ENCODE results near the gene DBNL. TPM values are rescaled to one million over a fixed set of nuclear protein-coding genes. Genes with fewer than 3 reads are reported as not detected.
A peak's percentile ranks its signal among the peaks of the same experiment; 100 is the strongest.

DBNL gene
- total and polyA plus RNA-seq, 2 donors (not counting 1 experiment from before 2014, with no cell fraction given): 335 to 386 TPM

DNA sequence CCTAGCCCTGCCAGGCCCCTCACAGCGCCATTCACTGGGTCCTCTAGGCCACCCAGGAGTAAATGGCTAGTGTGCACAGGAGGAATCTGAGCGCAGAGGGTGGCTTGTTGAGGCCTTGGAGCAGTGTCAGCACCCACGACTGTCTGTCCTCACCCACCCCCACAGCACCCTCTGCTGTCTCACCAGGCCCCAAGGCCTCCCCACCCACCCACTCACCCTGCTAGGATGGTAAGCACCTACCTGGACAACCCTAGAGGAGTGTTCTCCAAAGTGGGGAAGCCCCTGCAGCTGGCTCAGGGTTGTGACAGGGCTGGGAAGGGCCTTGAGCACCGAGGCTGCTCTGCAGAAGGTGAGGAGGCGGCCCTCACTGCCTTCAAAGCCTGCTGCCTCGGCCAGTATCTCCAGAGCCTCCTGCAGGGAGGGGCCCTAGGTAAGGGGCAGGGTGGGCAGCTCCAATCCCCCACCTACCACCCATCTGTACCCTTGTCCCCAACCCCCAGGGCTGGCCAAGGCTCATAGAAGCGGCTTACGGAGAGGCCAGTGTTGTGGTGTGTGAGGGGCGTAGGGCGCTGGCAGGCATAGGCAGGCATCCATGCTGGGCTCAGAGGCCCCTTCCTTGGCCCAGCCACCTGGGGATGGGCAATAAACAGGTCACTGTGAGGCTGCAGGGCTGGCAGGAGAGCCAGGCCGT is 35.0 kb downstream of the DBNL start:
- POLR2A ChIA-PET: interaction anchor here (0.6 to 1.8 kb wide), 3 partner anchors 13 to 377 kb away, joined by 3 to 7 read pairs (median 3); partner anchors contain the start of gene PGAM2
- 97% methylated on average over 6 of the region's 11 CpGs for WGBS (ENCODE audit: insufficient coverage)
- no peak for TF ChIP-seq EZH2 (IDR thresholded peaks at IDR 0.05; ENCODE audit: borderline replicate concordance, insufficient read depth, low read depth, low read length, poor library complexity, severe bottlenecking)
- TF ChIP-seq, protein P1, sequence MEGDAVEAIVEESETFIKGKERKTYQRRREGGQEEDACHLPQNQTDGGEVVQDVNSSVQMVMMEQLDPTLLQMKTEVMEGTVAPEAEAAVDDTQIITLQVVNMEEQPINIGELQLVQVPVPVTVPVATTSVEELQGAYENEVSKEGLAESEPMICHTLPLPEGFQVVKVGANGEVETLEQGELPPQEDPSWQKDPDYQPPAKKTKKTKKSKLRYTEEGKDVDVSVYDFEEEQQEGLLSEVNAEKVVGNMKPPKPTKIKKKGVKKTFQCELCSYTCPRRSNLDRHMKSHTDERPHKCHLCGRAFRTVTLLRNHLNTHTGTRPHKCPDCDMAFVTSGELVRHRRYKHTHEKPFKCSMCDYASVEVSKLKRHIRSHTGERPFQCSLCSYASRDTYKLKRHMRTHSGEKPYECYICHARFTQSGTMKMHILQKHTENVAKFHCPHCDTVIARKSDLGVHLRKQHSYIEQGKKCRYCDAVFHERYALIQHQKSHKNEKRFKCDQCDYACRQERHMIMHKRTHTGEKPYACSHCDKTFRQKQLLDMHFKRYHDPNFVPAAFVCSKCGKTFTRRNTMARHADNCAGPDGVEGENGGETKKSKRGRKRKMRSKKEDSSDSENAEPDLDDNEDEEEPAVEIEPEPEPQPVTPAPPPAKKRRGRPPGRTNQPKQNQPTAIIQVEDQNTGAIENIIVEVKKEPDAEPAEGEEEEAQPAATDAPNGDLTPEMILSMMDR (IDR thresholded peaks at IDR 0.05): no peak
- H3K36me3 ChIP-seq (replicated peaks in 1 of 2; ENCODE audit: control extremely low read depth in 1 of 2, control insufficient read depth in 1 of 2, extremely low read depth in 1 of 2, insufficient read depth in 2 of 2, low read length in 1 of 2): peaks cover 0 to 65% of the 10 kb centered on the region in 2 experiments
- CTCF ChIA-PET: interaction anchor here (1.5 to 1.6 kb wide), 2 partner anchors 12 to 58 kb away, joined by 4 to 7 read pairs; no protein-coding TSS in a partner anchor
- peak overlapping the region; percentile 68 to 98 for H3K27ac ChIP-seq (ENCODE audit: low read length in 2 of 2)
- Mint-ChIP-seq H3K4me1 (peaks cover 61% of the 10 kb centered on the region), H3K27ac (peak overlapping the region; percentile 96), H3K4me3 (peak overlapping the region; percentile 76), H3K9me3 (ENCODE audit: insufficient read depth) (no peaks in the 10 kb centered on the region), H3K27me3 (no peaks in the 10 kb centered on the region)
- DNase-seq: no peak
- H3K27me3 ChIP-seq (replicated peaks in 1 of 4; ENCODE audit: control extremely low read depth in 1 of 4, control insufficient read depth in 3 of 4, insufficient read depth in 4 of 4, low read length in 3 of 4): no peaks in the 10 kb centered on the region
- H4K20me1 ChIP-seq (ENCODE audit: control insufficient read depth, insufficient read depth, low read length, poor library complexity, severe bottlenecking): peaks cover 6% of the 10 kb centered on the region
- H3K9ac ChIP-seq (ENCODE audit: low read length): no peak overlapping the region
- H3K4me3 ChIP-seq (ENCODE audit: control extremely low read depth in 1 of 5, extremely low read depth in 1 of 5, insufficient read depth in 1 of 5, low read depth in 2 of 5, low read length in 4 of 5): no peak overlapping the region
- no peak overlapping the region for H2AFZ ChIP-seq (ENCODE audit: insufficient read depth, low read depth, low read length, poor library complexity, severe bottlenecking)
- no peaks in the 10 kb centered on the region for H3K9me3 ChIP-seq (ENCODE audit: control extremely low read depth in 1 of 3, control insufficient read depth in 2 of 3, insufficient read depth in 1 of 3, low read length in 2 of 3)
- intact Hi-C loops (cut with micrococcal nuclease): no loop called here
- ATAC-seq (ENCODE audit: low read depth): no peak
- H3K4me2 ChIP-seq (replicated peaks; ENCODE audit: low read depth, low read length, poor library complexity, severe bottlenecking): peak overlapping the region; percentile 84
- peaks cover 46% of the 10 kb centered on the region for H3K79me2 ChIP-seq (ENCODE audit: control insufficient read depth, insufficient read depth, low read length)
- peaks cover 43 to 64% of the 10 kb centered on the region in 2 donors for H3K4me1 ChIP-seq (ENCODE audit: control insufficient read depth in 2 of 2, insufficient read depth in 2 of 2, low read length in 2 of 2)

DNA sequence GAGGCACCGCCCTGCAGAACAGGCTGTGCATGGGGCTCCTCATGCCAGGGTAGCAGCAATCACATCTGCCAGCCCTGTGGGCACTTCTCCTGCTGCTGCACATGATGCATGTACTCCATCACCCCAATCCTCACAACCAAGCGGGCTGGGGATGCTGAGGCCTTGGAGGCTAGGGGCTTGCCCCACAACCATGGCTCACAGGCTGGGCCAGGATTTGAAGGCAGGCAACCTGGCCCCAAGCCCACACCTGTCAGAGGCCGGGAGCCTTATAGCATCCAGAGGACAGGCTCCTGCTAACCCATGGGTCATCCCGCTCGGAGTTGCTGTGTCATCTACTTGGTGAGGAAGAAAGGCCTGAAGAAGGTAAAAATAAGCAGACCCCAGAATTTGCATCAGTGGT is 35.6 kb downstream of the DBNL start:
- Mint-ChIP-seq H3K27ac (peak overlapping the region; percentile 96), H3K9me3 (ENCODE audit: insufficient read depth) (no peaks in the 10 kb centered on the region), H3K4me3 (peak overlapping the region; percentile 37), H3K27me3 (no peaks in the 10 kb centered on the region), H3K4me1 (peaks cover 56% of the 10 kb centered on the region)
- Histone ChIP-seq H3K9me3 (ENCODE audit: control extremely low read depth in 1 of 3, control insufficient read depth in 2 of 3, insufficient read depth in 1 of 3, low read length in 2 of 3) (no peaks in the 10 kb centered on the region), H3K36me3 (replicated peaks in 1 of 2; ENCODE audit: control extremely low read depth in 1 of 2, control insufficient read depth in 1 of 2, extremely low read depth in 1 of 2, insufficient read depth in 2 of 2, low read length in 1 of 2) (peaks cover 0 to 60% of the 10 kb centered on the region in 2 experiments), H3K9ac (ENCODE audit: low read length) (no peak overlapping the region), H2AFZ (ENCODE audit: insufficient read depth, low read depth, low read length, poor library complexity, severe bottlenecking) (no peak overlapping the region), H4K20me1 (ENCODE audit: control insufficient read depth, insufficient read depth, low read length, poor library complexity, severe bottlenecking) (peaks cover 6% of the 10 kb centered on the region), H3K79me2 (ENCODE audit: control insufficient read depth, insufficient read depth, low read length) (peaks cover 46% of the 10 kb centered on the region), H3K4me1 (ENCODE audit: control insufficient read depth in 2 of 2, insufficient read depth in 2 of 2, low read length in 2 of 2) (peaks cover 38 to 57% of the 10 kb centered on the region in 2 donors), H3K4me2 (replicated peaks; ENCODE audit: low read depth, low read length, poor library complexity, severe bottlenecking) (peak overlapping the region; percentile 84), H3K27me3 (replicated peaks in 1 of 4; ENCODE audit: control extremely low read depth in 1 of 4, control insufficient read depth in 3 of 4, insufficient read depth in 4 of 4, low read length in 3 of 4) (no peaks in the 10 kb centered on the region), H3K4me3 (ENCODE audit: control extremely low read depth in 1 of 5, extremely low read depth in 1 of 5, insufficient read depth in 1 of 5, low read depth in 2 of 5, low read length in 4 of 5) (no peak overlapping the region), H3K27ac (ENCODE audit: low read length in 2 of 2) (peak overlapping the region in 1 of 2 donors; percentile 98)
- peak; percentile 16 for DNase-seq
- POLR2A ChIA-PET: interaction anchor here (0.6 to 2.0 kb wide), 2 partner anchors 17 to 376 kb away, joined by 3 to 21 read pairs; no protein-coding TSS in a partner anchor
- no peak for TF ChIP-seq EZH2 (IDR thresholded peaks at IDR 0.05; ENCODE audit: borderline replicate concordance, insufficient read depth, low read depth, low read length, poor library complexity, severe bottlenecking)
- TF ChIP-seq, protein P1 (IDR thresholded peaks at IDR 0.05): no peak
- 90% methylated on average over 5 of the region's 5 CpGs for WGBS (ENCODE audit: insufficient coverage)
- CTCF ChIA-PET: interaction anchor here (1.6 kb wide), 1 partner anchor 59 kb away, joined by 4 read pairs; no protein-coding TSS in a partner anchor
- ATAC-seq (ENCODE audit: low read depth): no peak
- intact Hi-C loops (cut with micrococcal nuclease): no loop called here
